ENCODE results near the gene URAD. TPM values are rescaled to one million over a fixed set of nuclear protein-coding genes. Genes with fewer than 3 reads are reported as not detected.
"Not testable (repeated sequence)": the region's sequence is repeated elsewhere in the genome, so short reads cannot be mapped to it uniquely, and the experiment has no call there.

Gene URAD
- total and polyA plus RNA-seq, 8 donors, result 0.31 TPM; not detected in 7

DNA sequence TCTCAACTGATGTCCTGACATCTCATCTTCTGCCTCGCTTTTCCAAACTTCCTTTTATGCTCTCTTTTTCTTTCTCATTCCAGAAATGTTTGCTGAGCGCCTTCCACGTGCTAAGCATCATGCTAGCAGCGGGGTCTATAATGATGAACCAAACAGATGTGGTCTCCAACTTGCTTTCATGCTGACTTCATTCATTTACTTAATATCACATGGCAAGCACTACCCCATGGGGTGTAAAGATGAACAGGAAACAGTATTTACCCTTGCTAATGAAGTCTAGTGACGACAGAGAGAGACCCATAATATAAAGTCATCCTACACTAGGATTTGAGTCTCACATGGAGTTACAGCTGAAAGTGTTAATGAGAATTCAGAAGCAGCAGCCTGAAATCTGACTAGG, 21.6 kb upstream of the URAD start:
- intact Hi-C loops (cut with DNase I), result no loop called here
- DNase-seq (no peak), ATAC-seq (no peak), FAIRE-seq (no peak)
- Histone ChIP-seq H3K4me1 (no peaks in the 10 kb centered on the region), H3K27me3 (no peaks in the 10 kb centered on the region), H3K27ac (no peak overlapping the region), H3K4me3 (no peak overlapping the region), H3K9me3 (no peaks in the 10 kb centered on the region), H3K36me3 (no peaks in the 10 kb centered on the region)
- TF ChIP-seq, protein P1, sequence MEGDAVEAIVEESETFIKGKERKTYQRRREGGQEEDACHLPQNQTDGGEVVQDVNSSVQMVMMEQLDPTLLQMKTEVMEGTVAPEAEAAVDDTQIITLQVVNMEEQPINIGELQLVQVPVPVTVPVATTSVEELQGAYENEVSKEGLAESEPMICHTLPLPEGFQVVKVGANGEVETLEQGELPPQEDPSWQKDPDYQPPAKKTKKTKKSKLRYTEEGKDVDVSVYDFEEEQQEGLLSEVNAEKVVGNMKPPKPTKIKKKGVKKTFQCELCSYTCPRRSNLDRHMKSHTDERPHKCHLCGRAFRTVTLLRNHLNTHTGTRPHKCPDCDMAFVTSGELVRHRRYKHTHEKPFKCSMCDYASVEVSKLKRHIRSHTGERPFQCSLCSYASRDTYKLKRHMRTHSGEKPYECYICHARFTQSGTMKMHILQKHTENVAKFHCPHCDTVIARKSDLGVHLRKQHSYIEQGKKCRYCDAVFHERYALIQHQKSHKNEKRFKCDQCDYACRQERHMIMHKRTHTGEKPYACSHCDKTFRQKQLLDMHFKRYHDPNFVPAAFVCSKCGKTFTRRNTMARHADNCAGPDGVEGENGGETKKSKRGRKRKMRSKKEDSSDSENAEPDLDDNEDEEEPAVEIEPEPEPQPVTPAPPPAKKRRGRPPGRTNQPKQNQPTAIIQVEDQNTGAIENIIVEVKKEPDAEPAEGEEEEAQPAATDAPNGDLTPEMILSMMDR (IDR thresholded peaks at IDR 0.05), result no peak
- 70 to 75% methylated on average over 5 of the region's 5 CpGs for WGBS, 2 donors

DNA sequence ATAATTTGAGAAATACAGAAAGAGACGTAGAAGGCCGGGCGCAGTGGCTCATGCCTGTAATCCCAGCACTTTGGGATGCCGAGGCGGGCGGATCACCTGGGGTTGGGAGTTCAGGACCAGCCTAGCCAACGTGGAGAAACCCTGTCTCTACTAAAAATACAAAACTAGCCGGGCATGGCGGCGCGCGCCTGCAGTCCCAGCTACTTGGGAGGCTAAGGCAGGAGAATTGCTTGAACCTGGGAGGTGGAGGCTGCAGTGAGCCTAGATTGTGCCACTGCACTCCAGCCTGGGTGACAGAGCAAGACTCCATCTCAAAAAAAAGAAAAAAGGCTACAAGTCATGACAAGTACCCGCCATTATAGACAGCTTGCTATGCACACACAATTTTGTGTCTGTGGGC, 16.5 kb upstream of the URAD start:
- DNase-seq; H3K36me3 ChIP-seq; H3K4me3 ChIP-seq; FAIRE-seq; intact Hi-C loops (cut with DNase I); H3K27ac ChIP-seq; H3K9me3 ChIP-seq; H3K27me3 ChIP-seq; H3K4me1 ChIP-seq; ATAC-seq: not testable (repeated sequence)
- 93 to 94% methylated on average over 13 of the region's 13 CpGs for WGBS, 2 donors

DNA sequence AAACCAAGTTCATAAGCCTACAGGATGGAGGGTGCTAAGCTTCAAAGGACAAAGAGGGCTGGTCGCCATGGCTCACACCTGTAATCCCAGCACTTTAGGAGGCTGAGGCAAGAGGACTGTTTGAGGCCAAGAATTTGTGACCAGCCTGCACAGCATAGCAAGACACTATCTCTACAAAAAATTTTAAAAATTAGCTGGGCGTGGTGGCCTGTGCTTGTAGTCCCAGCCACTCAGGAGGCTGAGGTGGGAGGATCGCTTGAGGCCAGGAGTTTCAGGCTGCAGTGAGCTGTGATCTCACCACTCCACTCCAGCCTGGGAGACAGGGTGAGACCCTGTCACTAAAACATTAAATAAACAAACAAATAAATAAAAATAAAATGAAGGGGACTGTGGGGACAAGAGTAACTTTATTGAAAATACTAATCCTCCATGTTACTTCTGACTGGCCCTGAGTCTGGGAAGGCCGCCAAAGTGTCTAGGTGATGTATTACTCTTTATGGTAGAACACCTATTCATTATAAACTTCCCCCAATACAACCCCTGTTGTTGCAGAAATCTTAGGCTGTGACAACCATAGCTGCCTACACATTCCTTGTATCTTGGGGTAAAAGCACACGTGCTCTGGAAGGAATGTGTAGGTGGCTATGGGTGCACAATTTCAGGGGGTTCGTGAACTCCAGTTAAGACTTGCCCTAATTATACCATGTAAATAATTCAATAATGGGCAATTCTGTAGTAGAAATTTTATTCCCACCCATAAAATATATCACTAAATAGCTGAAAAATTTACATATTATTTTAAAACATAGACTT, 14.6 kb upstream of the URAD start:
- DNase-seq (no peak), ATAC-seq (no peak), FAIRE-seq (no peak)
- Histone ChIP-seq H3K4me3 (no peak overlapping the region), H3K27ac (no peak overlapping the region), H3K36me3 (no peaks in the 10 kb centered on the region), H3K4me1 (no peaks in the 10 kb centered on the region), H3K27me3 (no peaks in the 10 kb centered on the region), H3K9me3 (no peaks in the 10 kb centered on the region)
- TF ChIP-seq, protein P1 (IDR thresholded peaks at IDR 0.05), result no peak
- WGBS, 2 donors, result 75 to 82% methylated on average over 6 of the region's 6 CpGs
- intact Hi-C loops (cut with DNase I), result no loop called here

DNA sequence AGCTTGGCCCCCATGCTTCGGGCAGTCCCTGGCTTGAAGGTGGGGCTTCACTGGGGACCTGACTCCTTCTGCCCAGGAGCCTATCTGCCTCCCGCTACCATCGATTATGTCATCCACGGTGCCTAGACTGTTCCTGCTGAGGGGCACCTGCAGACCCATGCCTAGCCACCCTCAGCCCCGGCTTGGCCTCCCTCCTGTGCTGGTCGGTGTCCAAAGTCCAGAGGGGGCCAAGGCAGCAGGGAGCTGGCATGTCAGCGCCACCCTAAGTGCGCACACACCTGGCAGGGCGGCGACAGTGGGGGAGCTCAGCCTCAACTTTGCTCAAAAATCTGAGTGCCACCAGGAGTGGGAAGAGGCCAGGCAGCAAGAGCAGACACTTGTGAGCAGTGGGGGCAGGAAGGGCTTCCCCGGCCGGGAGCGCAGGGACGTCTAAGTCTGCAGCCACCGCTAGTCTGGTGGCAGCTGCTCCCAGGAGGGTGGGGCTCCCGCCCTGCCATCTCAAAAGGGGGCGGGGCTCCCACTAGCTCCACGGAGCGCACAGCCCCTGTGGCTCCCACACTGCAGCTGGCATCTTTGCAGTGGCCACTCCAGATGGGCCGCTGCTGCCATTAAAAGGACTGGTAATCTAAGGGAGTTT, 13.5 kb upstream of the URAD start:
- no peaks in the 10 kb centered on the region for H3K36me3 ChIP-seq
- no peaks in the 10 kb centered on the region for H3K9me3 ChIP-seq
- TF ChIP-seq, protein P1 (IDR thresholded peaks at IDR 0.05), result no peak
- 84 to 91% methylated on average over 20 of the region's 20 CpGs for WGBS, 2 donors
- no peaks in the 10 kb centered on the region for H3K27me3 ChIP-seq
- H3K4me1 ChIP-seq, result no peaks in the 10 kb centered on the region
- FAIRE-seq (no peak), ATAC-seq (no peak), DNase-seq (peak in 1 of 6 donors; percentile 59)
- H3K4me3 ChIP-seq, result no peak overlapping the region
- intact Hi-C loops (cut with DNase I), result no loop called here
- H3K27ac ChIP-seq, result no peak overlapping the region

DNA sequence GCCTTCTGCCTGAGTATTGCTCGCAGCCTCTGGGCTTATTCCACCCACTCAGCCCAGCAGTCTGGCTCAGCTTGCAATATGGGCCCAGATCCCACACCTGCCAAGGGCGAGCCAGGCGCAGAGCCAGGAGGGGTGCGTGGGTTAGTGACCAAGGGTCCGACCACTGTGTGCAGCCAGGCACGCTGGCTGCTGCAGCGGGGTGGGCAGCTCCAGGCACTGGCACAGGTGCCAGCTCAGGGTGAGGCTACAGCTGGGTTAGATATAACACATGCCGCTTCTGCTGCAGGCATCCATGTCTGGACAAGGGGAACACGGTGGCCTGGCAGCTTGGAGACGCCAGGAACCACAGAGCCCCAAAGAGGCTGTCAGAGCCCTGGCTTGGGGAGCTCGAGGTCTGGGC, 12.6 kb upstream of the URAD start:
- H3K36me3 ChIP-seq, result no peaks in the 10 kb centered on the region
- TF ChIP-seq, protein P1 (IDR thresholded peaks at IDR 0.05), result no peak
- H3K27ac ChIP-seq, result no peak overlapping the region
- no peaks in the 10 kb centered on the region for H3K9me3 ChIP-seq
- DNase-seq (peak in 1 of 6 donors; percentile 65), FAIRE-seq (no peak), ATAC-seq (no peak)
- intact Hi-C loops (cut with DNase I), result no loop called here
- no peaks in the 10 kb centered on the region for H3K27me3 ChIP-seq
- no peaks in the 10 kb centered on the region for H3K4me1 ChIP-seq
- WGBS, 2 donors, result 88 to 93% methylated on average over 11 of the region's 11 CpGs
- no peak overlapping the region for H3K4me3 ChIP-seq

Data from pancreas (tissue), 10 donors.